Pancreas (tissue), 10 donors: Measurements from ENCODE around the gene B4GALT1. TPM values are rescaled to one million over a fixed set of nuclear protein-coding genes. Genes with fewer than 3 reads are reported as not detected.

ENCODE experiments used
- ATAC-seq, 4 donors: fragments of 200-7000 bp; cut with Tn5 transposase; one replicate each; pipeline versions ENCODE4 v1.8.0 to v1.9.1; 2020; ENCODE audit warnings: mild to moderate bottlenecking in 4 of 4, moderate library complexity in 4 of 4
- DNase-seq, 6 donors: peaks; one replicate each; pipeline ENCODE4 v3.0.0-alpha.2; 2020
- FAIRE-seq: peaks from 2 replicates; lab custom pipeline; 2012; peaks lifted over from hg19 to GRCh38; lab: Jason Lieb, UNC
- H3K27ac ChIP-seq, 4 donors: fragments of 200-600 bp; sonication (generic); 1 replicate in 3 of 4; 2 replicates in 1 of 4; pipeline versions ENCODE4 v1.5.0 to v1.8.0; 2020
- H3K27me3 ChIP-seq, 4 donors: fragments of 200-600 bp; one replicate each; pipeline ENCODE4 v1.8.0; 2021
- H3K36me3 ChIP-seq, 3 donors: fragments of 200-600 bp; sonication (generic) in 1 of 3; one replicate each; pipeline versions ENCODE4 v1.5.0 to v1.8.0; 2020 to 2021
- H3K4me1 ChIP-seq, 3 donors: fragments of 200-600 bp; one replicate each; pipeline ENCODE4 v1.8.0; 2021
- H3K4me3 ChIP-seq, 4 donors: fragments of 200-600 bp; sonication (generic) in 2 of 4; one replicate each; pipeline versions ENCODE4 v1.5.0 to v1.8.0; 2020 to 2021
- H3K9me3 ChIP-seq, 4 donors: fragments of 200-600 bp; one replicate each; pipeline ENCODE4 v1.8.0; 2021
- CTCF ChIP-seq, 4 donors: fragments of 200-600 bp; sonication (generic) in 3 of 4; IDR thresholded peaks; one replicate each; pipeline versions ENCODE4 v1.5.0 to v1.8.0; 2021; ENCODE audit warnings: antibody characterized with exemption in 4 of 4
- WGBS, 2 donors: extraction: QIAGEN DNeasy Blood & Tissue Kit; methylation state at CpG; one replicate each; pipeline ENCODE4 v1.1.7; 2013; 5-methylcytosine and 5-hydroxymethylcytosine counted together
- intact Hi-C, 3 donors: fragments of 100-400 bp; cut with DNase I; formaldehyde crosslinking; loops; one replicate each; pipeline versions ENCODE4 v1.11.1 to v1.14.2; 2022
- polyA plus RNA-seq, 2 donors: library from polyadenylated mRNA; stranded (reverse); fragments of 200-250 nt; gene quantifications; one replicate each; pipeline ENCODE4 v1.2.3, GENCODE V29; 2013
- total RNA-seq, 6 donors: library from RNA; stranded (reverse); fragmentation: NEBNext Ultra II Directional in 4 of 6; extraction: Animal tissue kit (Norgen Biotek cat#: 25700) in 4 of 6; gene quantifications; one replicate each; pipeline versions ENCODE4 v1.2.1 to v1.2.4, GENCODE V29; 2021 to 2023
- donor health status: healthy with polysubstance abuse.
- donor health status: DM: no; HTN: no; CAD: no; lungs with moderate emphysema.
- donor health status: DM: no; HTN: no; CAD: no.
- donor health status: control.
- donor health status: control.
- donor health status: Bipolar disorder and iron deficiency.
- donor health status: DM: yes; HTN: yes; CAD: no.
- donor health status: DM: no; HTN: no; CAD: no.
- donor health status: DM: no; HTN: no; CAD: no.
- donor health status: DM: yes; HTN: yes; CAD: no.

B4GALT1 gene
- total and polyA plus RNA-seq, 8 donors, result 9.7 to 54.2 (median 24.4) TPM

DNA sequence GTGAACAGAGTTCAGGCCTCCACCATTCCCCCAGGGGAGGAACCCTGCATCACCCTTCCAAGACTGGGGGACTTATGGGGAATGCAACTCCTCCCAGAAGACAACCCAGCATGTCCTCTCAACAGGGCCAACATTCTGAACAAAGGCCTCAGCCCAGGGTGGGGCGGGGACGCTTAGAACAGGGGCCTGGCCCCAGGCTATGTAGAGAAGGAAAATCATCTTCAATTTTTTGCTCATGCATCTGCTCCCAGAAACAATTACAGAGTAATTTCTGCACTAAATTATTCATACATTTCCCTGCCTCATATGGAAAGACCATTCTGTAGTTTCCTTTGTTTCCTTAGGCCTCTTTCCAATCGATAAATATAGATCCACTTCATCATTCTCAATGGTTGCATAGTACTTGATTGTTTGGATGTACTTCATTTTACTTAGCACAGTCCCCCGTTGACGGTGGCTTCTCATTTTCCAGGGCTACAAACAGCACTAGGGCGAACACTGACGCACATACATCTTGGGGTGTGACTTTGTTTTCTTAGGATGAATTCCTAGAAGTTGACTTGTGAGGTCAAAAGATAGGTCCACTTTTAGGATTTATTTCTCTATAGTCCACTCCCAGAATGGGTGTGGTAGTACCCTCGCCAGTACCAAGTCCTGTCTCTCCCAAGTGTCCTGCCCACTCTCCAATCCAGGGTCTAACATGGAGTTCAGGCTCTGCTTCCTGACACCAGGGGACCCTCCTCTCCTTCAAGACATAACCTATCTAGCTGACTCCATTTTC, 63.4 kb downstream of the B4GALT1 start:
- intact Hi-C loops, result no loop called here
- ATAC-seq (no peak), FAIRE-seq (no peak), DNase-seq (no peak)
- 81 to 85% methylated on average over 8 of the region's 8 CpGs for WGBS, 2 donors
- Histone ChIP-seq H3K27ac (no peak overlapping the region), H3K4me3 (no peak overlapping the region), H3K36me3 (no peaks in the 10 kb centered on the region), H3K4me1 (peaks cover 0 to 9% (median 0%) of the 10 kb centered on the region in 3 donors), H3K27me3 (no peaks in the 10 kb centered on the region), H3K9me3 (no peaks in the 10 kb centered on the region)
- TF ChIP-seq CTCF (IDR thresholded peaks at IDR 0.05), result no peak

DNA sequence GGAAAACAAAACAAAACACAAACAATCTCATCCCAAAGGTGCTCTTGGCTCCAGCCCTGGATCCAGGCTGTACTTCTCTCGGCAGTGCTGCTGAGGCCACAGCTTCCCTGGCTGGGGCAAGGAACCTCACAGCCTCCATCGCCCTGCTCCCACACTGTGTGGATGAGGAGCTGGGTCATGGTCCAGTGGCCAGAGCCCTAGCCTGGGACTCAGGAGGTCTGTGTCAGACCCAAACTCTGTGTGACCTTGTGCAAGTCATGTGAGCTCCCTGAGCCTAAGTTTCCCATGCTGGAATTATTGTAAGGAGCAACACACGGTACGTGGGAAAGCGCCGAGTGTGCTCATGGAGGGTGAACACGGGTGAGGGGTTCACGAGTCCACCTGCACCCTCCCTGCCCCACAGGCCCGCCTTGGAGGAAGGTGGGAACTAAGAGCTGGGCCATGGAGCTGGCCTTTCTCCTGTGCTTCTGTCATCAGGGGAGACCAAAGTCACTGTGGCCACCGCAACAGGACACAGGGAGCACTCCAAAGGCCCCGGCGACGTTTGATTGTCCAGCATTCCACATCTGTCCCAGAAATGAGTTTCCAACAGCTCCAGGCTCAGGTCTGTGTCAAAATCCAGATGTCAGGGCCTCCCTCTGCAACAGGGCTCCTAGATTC, 64.5 kb downstream of the B4GALT1 start:
- intact Hi-C loops, result no loop called here
- FAIRE-seq (no peak), ATAC-seq (no peak), DNase-seq (no peak)
- H3K27ac ChIP-seq, result no peak overlapping the region
- H3K36me3 ChIP-seq, result no peaks in the 10 kb centered on the region
- H3K4me1 ChIP-seq, result peaks cover 0 to 9% (median 0%) of the 10 kb centered on the region in 3 donors
- H3K27me3 ChIP-seq, result no peaks in the 10 kb centered on the region
- 83 to 89% methylated on average over 13 of the region's 13 CpGs for WGBS, 2 donors
- no peak overlapping the region for H3K4me3 ChIP-seq
- H3K9me3 ChIP-seq, result no peaks in the 10 kb centered on the region
- no peak for TF ChIP-seq CTCF (IDR thresholded peaks at IDR 0.05)

DNA sequence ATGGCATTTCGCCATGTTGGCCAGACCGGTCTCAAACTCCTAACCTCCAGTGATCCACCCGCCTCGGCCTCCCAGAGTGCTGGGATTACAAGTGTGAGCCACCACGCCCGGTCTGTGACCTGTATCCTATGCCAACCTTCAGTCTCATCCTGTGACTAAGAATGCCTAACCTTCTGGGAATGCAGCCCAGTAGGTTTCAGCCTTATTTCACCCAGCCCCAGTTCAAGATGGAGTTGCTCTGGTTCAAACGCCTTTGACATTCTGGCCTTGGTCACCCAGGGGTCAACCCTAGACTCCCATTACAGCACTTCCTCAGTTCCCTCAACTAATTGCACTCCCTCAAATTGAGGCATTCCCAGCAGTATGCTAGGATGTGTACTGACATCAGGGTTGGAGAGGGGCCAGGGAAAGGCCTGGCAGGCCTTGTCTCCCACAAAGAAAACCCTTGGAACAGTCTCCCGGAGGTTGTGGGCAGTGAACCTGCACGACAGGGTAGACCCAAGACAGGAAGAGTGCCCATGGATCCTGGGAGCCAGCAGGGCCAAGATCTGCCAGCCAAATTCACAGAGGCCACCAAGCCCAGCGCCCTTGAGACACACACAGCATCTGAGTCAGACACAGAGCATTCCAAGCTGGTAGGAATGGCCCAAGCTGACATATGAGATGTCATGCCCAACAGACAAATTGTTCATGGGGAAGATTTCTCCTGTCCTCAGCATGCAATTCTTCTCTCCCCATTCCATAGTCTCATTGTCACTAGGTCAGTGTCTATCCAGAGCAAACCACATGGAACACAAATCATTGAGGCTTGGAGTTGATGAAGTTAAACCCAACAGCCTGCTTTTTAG, 65.8 kb downstream of the B4GALT1 start:
- DNase-seq, result no peak
- no peak overlapping the region for H3K4me3 ChIP-seq
- H3K27me3 ChIP-seq, result no peaks in the 10 kb centered on the region
- intact Hi-C loops, result no loop called here
- FAIRE-seq, result no peak
- WGBS, 2 donors, result 72 to 76% methylated on average over 8 to 10 of the region's 10 CpGs
- no peaks in the 10 kb centered on the region for H3K9me3 ChIP-seq
- H3K36me3 ChIP-seq, result no peaks in the 10 kb centered on the region
- peak in 3 of 4 donors; percentile 19 to 57 (median 36) for ATAC-seq
- no peak overlapping the region for H3K27ac ChIP-seq
- H3K4me1 ChIP-seq, result no peaks in the 10 kb centered on the region
- no peak for TF ChIP-seq CTCF (IDR thresholded peaks at IDR 0.05)

DNA sequence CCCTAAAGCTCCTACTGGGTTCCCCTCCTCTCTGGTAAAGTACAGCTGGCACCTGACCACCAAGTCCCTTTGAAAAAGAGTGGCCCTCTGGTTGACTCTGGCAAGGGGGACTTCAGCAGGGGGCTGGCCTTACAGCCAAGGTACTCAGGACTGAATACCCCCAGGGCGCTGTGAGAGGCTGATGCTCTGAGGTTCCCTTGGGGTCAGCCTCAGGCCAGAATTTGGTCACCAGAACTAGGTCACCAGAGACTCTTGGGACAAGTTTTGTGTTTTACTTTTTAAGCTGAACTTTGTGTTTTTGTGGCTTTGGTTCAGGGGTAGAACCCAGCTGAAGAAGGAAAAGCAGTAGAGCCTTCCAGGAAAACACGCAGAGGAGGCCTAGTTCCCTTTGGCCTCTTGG, 67.4 kb downstream of the B4GALT1 start:
- H3K4me1 ChIP-seq, result no peaks in the 10 kb centered on the region
- no peak for TF ChIP-seq CTCF (IDR thresholded peaks at IDR 0.05)
- 87 to 97% methylated on average over 2 of the region's 2 CpGs for WGBS, 2 donors
- FAIRE-seq (no peak), ATAC-seq (no peak), DNase-seq (no peak)
- H3K27ac ChIP-seq, result no peak overlapping the region
- H3K36me3 ChIP-seq, result no peaks in the 10 kb centered on the region
- no peak overlapping the region for H3K4me3 ChIP-seq
- H3K27me3 ChIP-seq, result no peaks in the 10 kb centered on the region
- intact Hi-C loops, result no loop called here
- no peaks in the 10 kb centered on the region for H3K9me3 ChIP-seq
